Endothelial cell (in vitro differentiated cells): Measurements from ENCODE around the gene TMEFF2. TPM values are rescaled to one million over a fixed set of nuclear protein-coding genes. Genes with fewer than 3 reads are reported as not detected.

Source experiments
- DNase-seq: peaks from one replicate; pipeline ENCODE4 v3.0.0; 2021; ENCODE audit warnings: low spot score
- H3K27ac Mint-ChIP-seq: one replicate; pipeline ENCODE4 v1.8.0; 2021; ENCODE audit warnings: mixed read lengths, inconsistent platforms; ENCODE audit not compliant: unreplicated experiment
- H3K27me3 Mint-ChIP-seq: one replicate; pipeline ENCODE4 v1.8.0; 2021; ENCODE audit warnings: mild to moderate bottlenecking, moderate library complexity, mixed read lengths, inconsistent platforms; ENCODE audit not compliant: unreplicated experiment
- H3K36me3 Mint-ChIP-seq: one replicate; pipeline ENCODE4 v1.8.0; 2021; ENCODE audit warnings: mild to moderate bottlenecking, low read depth, mixed read lengths, inconsistent platforms; ENCODE audit not compliant: unreplicated experiment
- H3K4me1 Mint-ChIP-seq: one replicate; pipeline ENCODE4 v1.8.0; 2021; ENCODE audit warnings: mild to moderate bottlenecking, mixed read lengths, inconsistent platforms; ENCODE audit not compliant: unreplicated experiment
- H3K4me3 Mint-ChIP-seq: one replicate; pipeline ENCODE4 v1.8.0; 2021; ENCODE audit warnings: mild to moderate bottlenecking, mixed read lengths, inconsistent platforms; ENCODE audit not compliant: unreplicated experiment
- H3K9me3 Mint-ChIP-seq: one replicate; pipeline ENCODE4 v1.8.0; 2021; ENCODE audit warnings: mixed read lengths, inconsistent platforms; ENCODE audit not compliant: unreplicated experiment
- CTCF ChIP-seq: fragments of 200-600 bp; sonication (generic); IDR thresholded peaks from one replicate; pipeline ENCODE4 v1.5.0; 2021; ENCODE audit warnings: antibody characterized with exemption; ENCODE audit not compliant: unreplicated experiment
- total RNA-seq: library from RNA; stranded (reverse); fragmentation: NEBNext Ultra II Directional; extraction: Animal tissue kit (Norgen Biotek cat#: 25700); gene quantifications from one replicate; pipeline ENCODE4 v1.2.1, GENCODE V29; 2021; ENCODE audit not compliant: unreplicated experiment

Gene TMEFF2
- total RNA-seq, 1 donor from 2014 or later: 0.10 TPM

GRCh38 chr2:191907091-191907490, 287.6 kb downstream of the TMEFF2 start:
- Mint-ChIP-seq H3K4me1 (peaks cover 35% of the 10 kb centered on the region), H3K9me3 (no peaks in the 10 kb centered on the region), H3K27ac (peak overlapping the region; percentile 88), H3K27me3 (no peaks in the 10 kb centered on the region), H3K4me3 (peak overlapping the region; percentile 0), H3K36me3 (peaks cover 3% of the 10 kb centered on the region)
- DNase-seq: no peak
- no peak for TF ChIP-seq CTCF

- no peak overlapping the region for H3K27ac Mint-ChIP-seq
- H3K4me1 Mint-ChIP-seq: peaks cover 35% of the 10 kb centered on the region
- no peak for TF ChIP-seq CTCF
- H3K36me3 Mint-ChIP-seq: peaks cover 5% of the 10 kb centered on the region
- no peaks in the 10 kb centered on the region for H3K27me3 Mint-ChIP-seq
- no peak for DNase-seq
- H3K9me3 Mint-ChIP-seq: no peaks in the 10 kb centered on the region
- no peak overlapping the region for H3K4me3 Mint-ChIP-seq
Observed at GRCh38 chr2:191905336-191905735, 289.4 kb downstream of the TMEFF2 start.

- Mint-ChIP-seq H3K27ac (no peak overlapping the region), H3K36me3 (peaks cover 7% of the 10 kb centered on the region), H3K4me3 (no peak overlapping the region), H3K27me3 (no peaks in the 10 kb centered on the region), H3K4me1 (peaks cover 16% of the 10 kb centered on the region), H3K9me3 (no peaks in the 10 kb centered on the region)
- TF ChIP-seq CTCF: no peak
- DNase-seq: no peak
Observed at GRCh38 chr2:191901031-191901430, 293.7 kb downstream of the TMEFF2 start.

GRCh38 chr2:191899410-191899809, 295.3 kb downstream of the TMEFF2 start:
- Mint-ChIP-seq H3K4me3 (no peak overlapping the region), H3K27me3 (no peaks in the 10 kb centered on the region), H3K4me1 (peaks cover 5% of the 10 kb centered on the region), H3K27ac (no peak overlapping the region), H3K36me3 (peaks cover 7% of the 10 kb centered on the region), H3K9me3 (no peaks in the 10 kb centered on the region)
- TF ChIP-seq CTCF: no peak
- no peak for DNase-seq
